HG03457 (cell line): ENCODE measurements around the gene PKLR.
"Not testable (repeated sequence)": the region's sequence is repeated elsewhere in the genome, so short reads cannot be mapped to it uniquely, and the experiment has no call there.

Experiments
- ATAC-seq: cut with Tn5 transposase; IDR thresholded peaks from one replicate; pipeline ENCODE4 v1.9.1; 2021; ENCODE audit warnings: moderate number of reproducible peaks; ENCODE audit not compliant: unreplicated experiment

PKLR gene

DNA sequence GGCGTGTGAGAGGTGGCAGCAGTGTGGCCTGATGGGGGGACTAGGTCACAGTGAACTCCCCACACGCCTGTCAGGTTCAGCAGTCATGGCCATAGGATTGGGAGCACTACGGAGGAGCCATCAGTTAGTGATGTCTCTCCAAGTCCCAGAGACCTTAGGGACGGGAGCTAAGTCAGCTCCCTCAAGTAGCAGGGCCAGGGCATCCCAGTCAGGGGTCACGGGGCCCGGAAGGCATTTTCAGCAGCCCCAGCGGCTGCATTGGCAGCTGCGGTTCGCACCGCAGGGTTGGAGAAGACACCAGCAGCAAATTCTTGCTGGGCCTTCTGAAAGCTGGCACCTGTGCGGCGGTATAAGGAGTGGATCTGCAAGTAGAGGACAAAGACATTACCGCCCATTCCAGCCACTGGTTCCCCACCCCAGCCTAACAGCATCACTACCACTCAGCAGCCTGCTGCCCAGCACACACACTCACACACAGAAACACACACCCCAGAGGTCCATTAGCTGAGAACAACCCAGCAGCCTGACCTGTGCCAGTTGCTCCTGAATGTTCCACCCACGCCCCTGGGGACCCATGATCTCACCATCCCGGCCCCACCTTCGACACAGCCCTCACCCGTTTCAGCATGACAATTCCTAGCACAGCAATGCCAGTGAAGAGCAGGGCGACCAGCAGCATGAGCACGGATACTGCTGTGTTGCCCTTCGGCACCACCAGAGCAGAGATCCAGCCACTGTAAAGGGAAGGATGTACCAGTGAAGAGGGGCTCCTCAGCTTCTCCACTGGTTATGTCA, 45.0 kb downstream of the PKLR start:
- ATAC-seq, result no peak

DNA sequence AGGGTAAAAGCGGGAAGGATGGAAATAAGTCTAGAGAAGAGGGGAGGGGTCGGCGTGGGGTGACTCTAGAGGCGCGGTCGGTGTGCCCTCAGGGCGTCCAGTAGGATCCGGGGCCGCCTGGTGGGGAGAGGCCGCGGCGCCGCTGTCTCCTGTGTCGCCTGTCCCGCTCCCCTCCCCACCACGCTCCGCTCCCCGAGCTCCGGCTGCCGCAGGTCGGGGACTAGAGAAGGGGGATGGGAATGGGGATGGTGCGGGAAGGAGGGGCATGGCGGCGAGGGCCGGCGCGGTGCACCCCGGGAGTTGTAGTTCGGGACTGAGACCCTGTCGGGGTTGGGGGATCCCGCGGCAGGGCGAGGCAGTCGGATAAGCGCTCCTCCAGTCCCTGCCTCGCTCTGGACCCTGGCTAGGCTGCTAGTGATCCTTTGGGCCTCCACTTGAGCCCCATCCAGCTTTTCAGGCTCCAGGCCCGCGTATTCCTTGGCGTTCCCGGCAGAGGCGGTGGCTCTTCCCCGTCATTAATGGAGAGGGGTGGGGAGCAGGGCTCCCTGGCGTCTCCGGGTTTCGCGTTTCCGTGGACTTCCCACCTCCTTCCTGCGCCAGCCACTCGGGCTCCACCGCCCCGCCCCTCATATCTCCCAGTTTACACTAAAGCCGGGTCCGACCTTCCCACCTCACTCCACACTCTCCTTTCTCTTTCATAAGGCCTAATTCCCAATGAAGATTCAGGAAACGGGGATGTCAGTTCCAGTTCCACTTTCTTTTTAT, 45.8 kb downstream of the PKLR start, which contains the start of gene ENTREP3:
ENTREP3 (minus strand) TSS at position 241 of the 765 bp plus-strand sequence. CDS start 606 bp downstream, outside the sequence.
- no peak for ATAC-seq

DNA sequence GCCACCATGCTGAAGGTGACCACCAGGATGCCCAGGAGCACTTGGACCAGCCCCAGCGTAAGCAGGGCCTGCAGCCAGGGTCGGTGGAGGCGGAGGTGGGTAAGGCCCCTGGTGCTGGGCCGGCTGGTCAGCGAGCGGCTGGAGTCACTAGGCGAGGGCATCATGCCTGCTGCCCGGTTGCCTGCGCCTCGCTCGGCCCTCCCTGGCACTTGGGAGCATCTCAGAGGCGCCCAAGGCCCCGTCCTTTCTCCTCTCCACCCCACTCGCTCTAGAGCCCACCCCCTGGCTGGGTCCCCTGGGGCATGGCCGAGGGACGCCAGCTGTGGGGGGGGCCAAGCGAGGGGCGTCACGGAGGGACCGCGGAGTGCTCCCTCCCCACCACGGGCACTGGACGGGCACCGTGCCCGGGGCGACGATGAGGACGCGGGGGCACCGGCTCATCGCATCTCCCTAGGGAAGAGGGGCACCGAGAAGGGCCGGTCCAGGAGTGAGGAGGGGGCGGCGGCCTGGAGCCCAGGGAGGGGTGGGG, 46.5 kb downstream of the PKLR start:
- ATAC-seq, result no peak

DNA sequence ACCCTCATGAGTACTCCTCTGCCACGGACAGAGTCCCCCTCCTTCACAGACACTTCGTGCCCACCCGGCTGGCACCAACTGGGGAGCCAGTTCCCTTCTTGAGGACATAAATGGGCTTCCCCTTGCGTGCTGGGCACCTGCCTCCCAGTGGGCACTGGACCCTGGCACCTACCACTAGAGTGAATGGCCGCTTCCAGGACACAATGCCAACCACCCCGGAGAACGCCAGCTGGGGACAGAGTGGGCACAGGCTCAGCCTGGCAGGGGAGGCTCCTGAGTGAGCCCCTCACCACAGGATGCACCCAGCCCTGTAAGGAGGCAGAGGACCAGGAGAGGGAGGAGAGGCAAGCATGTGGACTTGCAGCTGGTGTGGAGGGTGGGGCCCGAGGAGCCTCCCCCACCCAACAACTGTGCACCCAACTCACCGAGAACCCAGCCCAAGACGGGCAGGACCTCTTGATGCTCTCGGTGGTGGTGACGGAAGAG, 47.0 kb downstream of the PKLR start:
- no peak for ATAC-seq

- no peak for ATAC-seq
Observed at GRCh38 chr1:155253797-155254196, 47.4 kb downstream of the PKLR start.

DNA sequence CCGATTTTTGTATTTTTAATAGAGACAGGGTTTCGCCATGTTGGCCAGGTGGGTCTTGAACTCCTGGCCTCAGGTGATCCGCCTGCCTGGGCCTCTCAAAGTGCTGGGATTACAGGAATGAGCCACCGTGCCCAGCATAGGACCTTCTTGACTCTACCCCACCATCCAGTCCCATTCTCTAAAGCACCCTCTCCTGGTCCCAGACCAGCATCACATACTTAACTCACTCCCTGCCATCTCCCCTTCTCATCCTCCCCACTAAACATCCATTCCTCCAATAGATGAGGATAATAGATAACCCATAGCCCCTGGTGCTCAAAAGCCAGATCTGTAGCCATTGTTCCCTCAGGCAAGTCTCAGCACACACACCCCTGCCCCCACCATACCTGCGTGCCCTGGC, 48.0 kb downstream of the PKLR start:
- ATAC-seq, result no peak

GRCh38 chr1:155251566-155251965, 49.7 kb downstream of the PKLR start:
- no peak for ATAC-seq

- ATAC-seq, result peak; percentile 70
Observed at GRCh38 chr1:155250633-155251449, 50.4 kb downstream of the PKLR start.

DNA sequence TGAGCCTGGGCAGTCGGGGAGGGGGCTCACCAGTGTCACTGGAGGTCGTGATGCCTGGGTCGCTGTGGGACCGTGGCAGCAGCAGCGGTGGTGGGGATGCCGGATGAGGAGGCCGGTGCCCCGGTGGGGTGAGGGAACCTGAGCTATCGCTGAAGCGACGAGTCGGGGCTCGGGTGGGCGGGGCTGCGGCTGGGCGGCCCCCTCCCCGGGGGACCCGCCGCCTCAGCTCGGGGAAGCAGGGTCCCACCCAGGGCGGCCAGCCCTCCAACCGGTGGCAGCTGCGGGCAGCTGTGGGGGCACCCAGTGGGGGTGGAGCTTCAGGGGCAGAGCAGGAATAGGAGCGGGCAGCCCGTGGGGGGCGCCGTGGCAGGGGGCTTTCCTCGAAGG, 51.0 kb downstream of the PKLR start:
- peak; percentile 12 for ATAC-seq

- ATAC-seq, result no peak
Observed at GRCh38 chr1:155247667-155248553, 53.3 kb downstream of the PKLR start.

DNA sequence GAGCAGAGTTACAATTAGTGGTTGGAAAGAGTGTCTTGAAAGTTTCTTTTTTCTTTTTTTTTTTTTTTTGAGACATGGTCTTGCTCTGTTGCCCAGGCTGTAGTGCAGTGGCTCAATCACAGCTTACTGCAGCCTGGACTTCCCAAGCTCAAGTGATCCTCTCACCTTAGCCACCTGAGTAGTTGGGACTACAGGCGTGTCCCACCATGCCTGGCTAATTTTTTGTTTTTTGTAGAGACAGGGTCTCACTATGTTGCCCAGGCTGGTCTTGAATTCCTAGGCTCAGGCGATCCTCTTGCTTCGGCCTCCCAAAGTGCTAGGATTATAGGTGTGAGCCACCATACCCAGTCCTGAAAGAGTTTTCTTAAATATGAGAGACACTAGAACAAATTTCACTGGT, 54.4 kb downstream of the PKLR start:
- not testable (repeated sequence) for ATAC-seq

DNA sequence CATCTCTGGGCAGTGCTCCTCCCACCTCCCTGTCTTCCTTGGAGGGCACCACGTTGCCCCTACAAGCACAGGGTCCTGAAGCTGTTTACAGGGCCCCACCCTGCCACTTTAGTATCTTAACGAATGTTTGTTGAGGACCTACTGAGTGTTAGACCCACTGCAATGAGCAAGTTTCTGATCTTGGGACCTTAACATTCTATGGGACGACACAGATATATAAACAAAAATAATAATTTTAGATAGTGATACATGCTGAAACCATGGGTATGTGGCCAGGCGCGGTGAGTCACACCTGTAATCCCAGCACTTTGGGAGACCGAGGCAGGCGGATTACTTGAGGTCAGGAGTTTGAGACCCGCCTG, 56.1 kb downstream of the PKLR start:
- ATAC-seq, result no peak

DNA sequence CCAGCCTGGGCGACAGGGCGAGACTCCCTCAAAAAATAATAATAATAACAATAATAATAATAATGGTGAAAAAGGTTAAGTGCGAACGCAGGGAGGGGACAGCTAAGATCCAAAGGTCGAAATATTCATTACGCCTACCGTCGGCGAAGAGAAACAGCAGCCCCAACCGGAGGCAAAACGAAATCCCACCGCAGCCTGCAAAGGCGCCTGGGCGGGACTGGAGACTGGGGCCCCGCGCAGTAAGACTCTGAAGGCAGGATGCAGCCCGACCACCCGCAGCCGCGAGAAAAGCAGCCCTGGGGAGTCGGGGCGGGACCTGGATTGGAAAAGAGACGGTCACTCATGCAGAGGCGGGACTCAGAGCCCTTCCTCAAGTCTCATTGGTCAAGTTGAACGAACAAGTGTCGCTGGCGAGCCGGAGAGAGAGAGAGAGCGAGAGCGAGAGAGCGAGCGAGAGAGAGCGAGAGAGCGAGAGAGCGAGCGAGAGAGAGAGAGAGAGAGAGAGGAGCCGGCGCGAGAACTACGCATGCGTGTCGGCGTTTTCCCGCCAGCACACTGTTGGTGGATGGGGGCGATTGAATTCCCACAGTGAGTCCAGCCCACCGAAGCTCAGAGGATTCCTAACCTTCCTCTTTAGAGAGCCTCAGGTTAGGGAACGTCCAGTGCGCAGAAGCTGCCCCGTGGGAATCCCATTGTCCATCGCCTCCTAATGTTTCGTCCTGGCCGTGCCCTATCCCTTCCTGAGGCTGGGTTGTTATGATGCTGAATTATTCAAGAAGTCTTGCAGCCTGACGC, 56.7 kb downstream of the PKLR start:
- ATAC-seq, result peak; percentile 73

DNA sequence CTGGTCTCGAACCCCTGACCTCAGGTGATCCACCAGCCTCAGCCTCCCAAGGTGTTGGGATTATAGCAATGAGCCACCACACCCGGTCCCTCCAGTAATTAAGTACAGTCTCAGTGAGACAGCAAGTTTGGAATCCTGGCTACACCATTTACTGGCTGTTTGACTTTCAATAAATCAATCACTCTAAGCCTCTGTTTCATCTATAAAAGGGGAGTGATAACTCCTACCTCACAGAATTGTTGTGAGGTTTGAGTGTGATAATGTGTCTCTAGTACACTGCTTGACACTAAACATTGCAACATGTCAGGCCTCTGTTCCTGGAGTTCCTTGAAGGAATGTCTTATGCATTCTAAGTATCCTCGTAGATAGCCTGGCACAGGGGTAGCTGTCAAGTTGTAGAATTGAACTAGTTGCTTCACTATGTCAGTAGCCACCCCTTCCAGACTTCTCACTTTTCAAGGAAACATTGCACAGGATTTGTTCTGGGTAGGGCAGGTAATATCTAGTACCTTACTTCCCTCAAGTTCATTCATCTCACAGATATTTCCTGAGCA, 58.4 kb downstream of the PKLR start:
- no peak for ATAC-seq

GRCh38 chr1:155241841-155242264, 59.4 kb downstream of the PKLR start:
- no peak for ATAC-seq

DNA sequence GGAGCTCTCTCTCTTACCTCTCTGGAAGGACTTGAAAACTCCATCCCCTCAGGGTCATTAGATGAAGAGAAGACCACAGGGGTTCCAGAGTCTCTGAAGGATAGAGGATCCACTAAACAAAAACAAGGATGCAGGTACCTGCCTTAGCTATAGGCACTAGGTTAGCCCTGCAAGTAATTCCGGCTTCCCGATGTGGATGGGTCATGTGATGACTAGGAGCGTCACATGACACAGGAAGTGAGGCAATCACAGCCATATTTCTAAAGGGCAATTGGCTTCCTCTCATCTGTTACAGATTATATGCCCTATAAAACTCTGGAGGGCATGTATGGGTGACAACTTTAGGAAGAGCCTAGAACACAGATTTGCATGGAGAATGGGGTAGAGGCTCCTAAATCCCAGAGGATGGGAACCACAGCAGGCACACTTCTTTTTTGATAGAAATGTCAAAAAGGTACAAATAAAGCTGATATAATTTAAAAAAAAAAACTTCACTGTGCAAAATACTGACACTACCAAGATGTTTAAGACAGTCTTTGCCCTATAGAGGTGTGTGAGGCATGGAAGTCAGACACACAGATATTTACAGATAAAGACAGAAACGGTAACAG, 60.1 kb downstream of the PKLR start:
- no peak for ATAC-seq
